Endothelial cell of umbilical vein (primary cell): Measurements from ENCODE around the gene CFAP97. TPM values are rescaled to one million over a fixed set of nuclear protein-coding genes. Genes with fewer than 3 reads are reported as not detected.
"Not testable (repeated sequence)": the region's sequence is repeated elsewhere in the genome, so short reads cannot be mapped to it uniquely, and the experiment has no call there.

ENCODE experiments used
- BruUV-seq: library from RNA; stranded (reverse); fragments of 400-500 nt; replicated peaks from 2 replicates; lab custom pipeline; 2021; lab: Mats Ljungman, UMichigan
- CTCF ChIA-PET: fragments of 300-600, 350-600 bp; sonication (Branson Sonifier 250); formaldehyde crosslinking; loops from one replicate; lab custom pipeline; 2021; ENCODE audit warnings: antibody characterized with exemption, inconsistent platforms; lab: Charles Lee
- POLR2A ChIA-PET: fragments of 300-600, 350-600 bp; sonication (Branson Sonifier 250); formaldehyde crosslinking; loops from one replicate; lab custom pipeline; 2021; ENCODE audit warnings: antibody characterized with exemption, inconsistent platforms; lab: Charles Lee
- DNase-seq: peaks from one replicate; pipeline ENCODE4 v3.0.0-alpha.2; 2011; ENCODE audit warnings: low read depth, low spot score
- FAIRE-seq: peaks from 2 replicates; lab custom pipeline; 2011; peaks lifted over from hg19 to GRCh38; lab: Jason Lieb, UNC
- H2AFZ ChIP-seq: 2 replicates; pipeline ENCODE4 v1.6.0; 2012; ENCODE audit warnings: low read depth, low read length, control low read depth, inconsistent platforms
- H3K27ac ChIP-seq: 2 replicates; pipeline ENCODE4 v1.5.1; 2011; ENCODE audit warnings: low read depth, mild to moderate bottlenecking, control low read depth, low read length, moderate library complexity; ENCODE audit not compliant: insufficient read depth
- H3K27me3 ChIP-seq, 2 experiments: 2 replicates each; pipeline versions ENCODE4 v1.6.0 to v1.6.1; 2011; ENCODE audit warnings: low read length in 2 of 2, mixed read lengths in 1 of 2; ENCODE audit not compliant: control insufficient read depth in 2 of 2, insufficient read depth in 2 of 2
- H3K36me3 ChIP-seq, 2 experiments: 2 replicates in 1 of 2; 3 replicates in 1 of 2; pipeline ENCODE4 v1.5.1; 2011; ENCODE audit warnings: low read length in 2 of 2, mild to moderate bottlenecking in 1 of 2, moderate library complexity in 1 of 2; ENCODE audit not compliant: control insufficient read depth in 2 of 2, insufficient read depth in 2 of 2; ENCODE audit errors: extremely low read depth in 1 of 2
- H3K4me1 ChIP-seq: 3 replicates; pipeline ENCODE4 v1.5.1; 2011; ENCODE audit warnings: mild to moderate bottlenecking, low read length; ENCODE audit not compliant: control insufficient read depth, insufficient read depth; ENCODE audit errors: extremely low read depth
- H3K4me2 ChIP-seq: 2 replicates; pipeline ENCODE4 v1.6.1; 2011; ENCODE audit warnings: low read length, control low read depth, mixed read lengths; ENCODE audit not compliant: insufficient read depth
- H3K4me3 ChIP-seq, 3 experiments: fragments of 200-600 bp in 1 of 3; sonication (generic), shearing (Covaris generic) in 1 of 3; replicated peaks in 1 of 3; 2 replicates each; pipeline ENCODE4 v1.5.1; 2011 to 2016; ENCODE audit warnings: control low read depth in 3 of 3, low read length in 3 of 3, mild to moderate bottlenecking in 2 of 3, inconsistent platforms in 1 of 3, low read depth in 1 of 3, moderate library complexity in 1 of 3; ENCODE audit not compliant: insufficient read depth in 1 of 3
- H3K79me2 ChIP-seq: 2 replicates; pipeline ENCODE4 v1.6.0; 2012; ENCODE audit warnings: low read length, inconsistent platforms; ENCODE audit not compliant: control insufficient read depth, insufficient read depth
- H3K9ac ChIP-seq: replicated peaks from 2 replicates; pipeline ENCODE3; 2011; ENCODE audit warnings: low read length, control low read depth; ENCODE audit not compliant: insufficient read depth; ENCODE audit errors: extremely low read depth
- H3K9me1 ChIP-seq: replicated peaks from 3 replicates; pipeline ENCODE4 v1.6.0; 2011; ENCODE audit warnings: mild to moderate bottlenecking, low read length; ENCODE audit not compliant: control insufficient read depth, insufficient read depth; ENCODE audit errors: extremely low read depth
- H3K9me3 ChIP-seq: replicated peaks from 2 replicates; pipeline ENCODE4 v1.5.1; 2012; ENCODE audit warnings: low read length, inconsistent platforms; ENCODE audit not compliant: control insufficient read depth, insufficient read depth
- H4K20me1 ChIP-seq: replicated peaks from 2 replicates; pipeline ENCODE3; 2011; ENCODE audit warnings: mild to moderate bottlenecking, low read length; ENCODE audit not compliant: control insufficient read depth, insufficient read depth; ENCODE audit errors: extremely low read depth
- CTCF ChIP-seq, 2 donors: IDR thresholded peaks; 1 replicate in 1 of 2; 2 replicates in 1 of 2; pipeline ENCODE4 v1.5.1; 2011; ENCODE audit warnings: low read length in 2 of 2, mild to moderate bottlenecking in 2 of 2, moderate library complexity in 2 of 2, control low read depth in 1 of 2, inconsistent platforms in 1 of 2, low read depth in 1 of 2; ENCODE audit not compliant: insufficient read depth in 1 of 2; ENCODE audit errors: extremely low read depth in 1 of 2
- EZH2 ChIP-seq: IDR thresholded peaks from 2 replicates; pipeline ENCODE4 v1.6.1; 2012; ENCODE audit warnings: borderline replicate concordance, low read depth, mild to moderate bottlenecking, moderate library complexity, low read length, inconsistent platforms; ENCODE audit not compliant: severe bottlenecking
- FOS ChIP-seq: IDR thresholded peaks from 2 replicates; pipeline ENCODE4 v1.6.1; 2011; ENCODE audit warnings: mild to moderate bottlenecking, low read length, moderate library complexity, borderline replicate concordance; ENCODE audit not compliant: insufficient read depth
- GATA2 ChIP-seq: IDR thresholded peaks from 2 replicates; pipeline ENCODE4 v1.7.0; 2011; ENCODE audit warnings: low read depth, mild to moderate bottlenecking, moderate library complexity, mixed read lengths, low read length; ENCODE audit not compliant: insufficient read length, insufficient read depth
- JUN ChIP-seq: IDR thresholded peaks from 2 replicates; pipeline ENCODE4 v1.6.1; 2011; ENCODE audit warnings: borderline replicate concordance, low read depth; ENCODE audit not compliant: insufficient read length, insufficient read depth
- MYC ChIP-seq: IDR thresholded peaks from one replicate; pipeline ENCODE4 v1.6.1; 2011; ENCODE audit warnings: mild to moderate bottlenecking, low read depth, low read length
- POLR2A ChIP-seq: IDR thresholded peaks from 2 replicates; pipeline ENCODE4 v1.6.1; 2012; ENCODE audit warnings: low read depth, mild to moderate bottlenecking, control low read depth, low read length
- POLR2AphosphoS5 ChIP-seq: IDR thresholded peaks from 2 replicates; pipeline ENCODE4 v1.6.1; 2012; ENCODE audit warnings: low read depth, mild to moderate bottlenecking, control low read depth, low read length, moderate library complexity; ENCODE audit not compliant: insufficient read depth
- dilution Hi-C: fragments of 300-500 bp; cut with MboI; formaldehyde crosslinking; loops from one replicate; pipeline ENCODE4 v1.15.0; 2019; ENCODE audit warnings: low sequenced_read_pairs; ENCODE audit not compliant: extremely low pct_ligation_motif_present
- intact Hi-C: fragments of 100-400 bp; cut with micrococcal nuclease; formaldehyde crosslinking; loops from one replicate; pipeline ENCODE4 v1.10.0; 2022
- polyA plus RNA-seq, 4 experiments: library from polyadenylated mRNA; depleted of rRNA in 3 of 4; stranded (reverse) in 3 of 4; unstranded in 1 of 4; fragments of >200 nt; gene quantifications; 2 replicates each; pipeline versions ENCODE4 v1.2.1 to v1.2.3, GENCODE V29; 2011 to 2012; ENCODE audit warnings: missing spikeins in 1 of 4
- total RNA-seq: library from RNA; stranded (reverse); gene quantifications from 2 replicates; pipeline ENCODE4 v1.2.3, GENCODE V29; 2021
- TF ChIP-seq, protein P1 (sequence below): IDR thresholded peaks from 2 replicates; pipeline ENCODE4 v1.6.1; 2011; ENCODE audit not compliant: insufficient read depth, insufficient read length

Gene CFAP97
- total and polyA plus RNA-seq, 2 donors (not counting 3 experiments of a cell fraction or from before 2014, with no cell fraction given): 5.3 to 22.4 TPM

DNA sequence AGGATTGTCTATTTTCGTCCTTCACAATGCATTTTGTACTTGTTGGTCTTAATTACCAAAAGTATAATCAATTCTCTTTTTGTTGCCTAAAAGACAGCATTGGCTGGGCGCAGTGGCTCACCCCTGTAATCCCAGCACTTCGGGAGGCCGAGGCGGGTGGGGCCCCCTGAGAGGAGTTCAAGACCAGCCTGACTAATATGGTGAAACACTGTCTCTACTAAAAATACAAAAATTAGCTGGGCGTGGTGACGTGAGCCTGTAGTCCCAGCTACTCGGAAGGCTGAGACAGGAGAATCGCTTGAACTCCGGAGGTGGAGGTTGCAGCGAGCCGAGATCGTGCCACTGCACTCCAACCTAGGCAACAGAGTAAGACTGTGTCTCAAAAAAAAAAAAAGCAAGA lies 1.3 kb upstream of the CFAP97 start:
- H3K9me1 ChIP-seq, H3K27ac ChIP-seq, H3K36me3 ChIP-seq, H4K20me1 ChIP-seq, FAIRE-seq, dilution Hi-C loops, H3K4me3 ChIP-seq, BruUV-seq, H3K9me3 ChIP-seq, H2AFZ ChIP-seq, H3K27me3 ChIP-seq, DNase-seq, H3K9ac ChIP-seq: not testable (repeated sequence)
- ChIA-PET CTCF (interaction anchor here (1.1 to 1.7 kb wide), 2 partner anchors 21 to 833 kb away, joined by 3 to 5 read pairs; no protein-coding TSS in a partner anchor), POLR2A (interaction anchor here (0.6 kb wide), 1 partner anchor 9 kb away, joined by 5 read pairs; no protein-coding TSS in a partner anchor)
- Histone ChIP-seq H3K4me1 (peaks cover 39% of the 10 kb centered on the region), H3K79me2 (peaks cover 11% of the 10 kb centered on the region), H3K4me2 (peak overlapping the region; percentile 95)
- intact Hi-C loops: loop anchor here (5.0 to 10.0 kb wide), 3 partner anchors 630 to 1700 kb away; partner anchors contain the start of gene ING2

DNA sequence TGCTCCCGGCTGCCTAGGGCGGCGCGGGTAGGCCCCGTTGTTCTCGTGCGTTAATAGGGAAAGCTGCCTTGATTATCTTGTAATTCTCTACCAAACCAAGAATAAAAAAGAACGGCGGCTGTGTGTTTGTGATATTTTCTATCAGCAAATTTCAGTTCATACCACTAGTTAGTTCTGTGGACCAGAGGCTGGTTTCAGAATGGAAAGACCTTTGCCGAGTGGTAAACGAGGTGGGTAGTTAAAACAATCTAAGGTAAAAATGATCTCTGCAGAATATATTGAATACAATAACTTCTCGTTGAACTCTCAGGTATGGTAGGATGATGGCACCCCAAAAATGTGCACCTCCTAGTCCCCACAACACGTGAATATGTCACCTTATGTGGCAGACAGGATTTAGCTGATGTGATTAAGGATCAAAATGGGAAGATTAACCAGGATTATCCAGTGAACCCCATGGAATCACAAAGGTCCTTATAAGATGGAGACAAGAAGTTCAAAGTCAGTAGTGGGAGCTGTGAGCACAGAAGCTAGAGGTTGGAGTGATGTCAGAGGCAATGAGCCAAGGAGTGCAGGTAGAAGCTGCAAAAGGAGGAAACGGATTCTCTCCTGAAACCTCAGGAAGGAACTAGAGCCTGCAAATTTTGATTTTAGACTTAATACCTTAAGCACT lies 574 bp upstream of the CFAP97 start:
- BruUV-seq: TSS peak; percentile 30
- dilution Hi-C loops (no loop called here), intact Hi-C loops (loop anchor here (1.0 to 10.0 kb wide), 6 partner anchors 62 to 1700 kb away; partner anchors contain the start of genes ANKRD37, ING2 and SLC25A4)
- Histone ChIP-seq H3K27ac (peak overlapping the region; percentile 53), H3K9ac (peak overlapping the region; percentile 85), H3K4me1 (peaks cover 39% of the 10 kb centered on the region), H2AFZ (peak overlapping the region; percentile 64), H3K79me2 (peaks cover 11% of the 10 kb centered on the region), H3K27me3 (no peaks in the 10 kb centered on the region), H4K20me1 (no peaks in the 10 kb centered on the region), H3K4me3 (peak overlapping the region; percentile 60 to 89 (median 64)), H3K9me3 (no peaks in the 10 kb centered on the region), H3K9me1 (no peaks in the 10 kb centered on the region), H3K36me3 (no peaks in the 10 kb centered on the region), H3K4me2 (peak overlapping the region; percentile 95)
- POLR2A ChIA-PET: interaction anchor here (0.6 kb wide), 1 partner anchor 10 kb away, joined by 5 read pairs; no protein-coding TSS in a partner anchor
- CTCF ChIA-PET: interaction anchor here (0.6 to 1.7 kb wide), 3 partner anchors 21 to 834 kb away, joined by 3 to 5 read pairs (median 3); no protein-coding TSS in a partner anchor
- TF ChIP-seq POLR2AphosphoS5: no peak
- TF ChIP-seq, protein P1, sequence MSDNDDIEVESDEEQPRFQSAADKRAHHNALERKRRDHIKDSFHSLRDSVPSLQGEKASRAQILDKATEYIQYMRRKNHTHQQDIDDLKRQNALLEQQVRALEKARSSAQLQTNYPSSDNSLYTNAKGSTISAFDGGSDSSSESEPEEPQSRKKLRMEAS: no peak
- no peak for TF ChIP-seq CTCF (IDR thresholded peaks at IDR 0.05; ENCODE audit: extremely low read depth in 1 of 2, insufficient read depth in 1 of 2, low read depth in 1 of 2, low read length in 2 of 2)
- TF ChIP-seq POLR2A: no peak
- no peak for TF ChIP-seq JUN
- no peak for TF ChIP-seq FOS
- TF ChIP-seq EZH2: no peak
- TF ChIP-seq GATA2: no peak
- no peak for TF ChIP-seq MYC
- DNase-seq (peak; percentile 24), FAIRE-seq (no peak)
